ENCODE data around the gene DUS2. TPM values are rescaled to one million over a fixed set of nuclear protein-coding genes. Genes with fewer than 3 reads are reported as not detected.
"Not testable (repeated sequence)": the region's sequence is repeated elsewhere in the genome, so short reads cannot be mapped to it uniquely, and the experiment has no call there.

The DUS2 gene
- total and polyA plus RNA-seq, 7 donors, result 3.6 to 17.3 (median 6.6) TPM

- H3K36me3 ChIP-seq; H3K27ac ChIP-seq; DNase-seq; H3K4me3 ChIP-seq; H3K9me3 ChIP-seq; intact Hi-C loops (cut with DNase I); H3K4me1 ChIP-seq; H3K27me3 ChIP-seq: not testable (repeated sequence)
- 94 to 95% methylated on average over 2 of the region's 2 CpGs for WGBS, 2 donors
These were observed 87.5 kb downstream of the DUS2 start for GRCh38 chr16:68110611-68111010.

- H3K36me3 ChIP-seq, result no peaks in the 10 kb centered on the region
- 86 to 96% methylated on average over 2 of the region's 2 CpGs for WGBS, 2 donors
- intact Hi-C loops (cut with DNase I), result no loop called here
- no peak for DNase-seq
- peaks cover 0 to 3% (median 0%) of the 10 kb centered on the region in 4 donors for H3K4me1 ChIP-seq
- TF ChIP-seq POLR2AphosphoS5 (IDR thresholded peaks at IDR 0.05) (no peak), CTCF (IDR thresholded peaks at IDR 0.05) (no peak), POLR2A (IDR thresholded peaks at IDR 0.05) (no peak), EP300 (IDR thresholded peaks at IDR 0.05) (no peak)
- peaks cover 0 to 3% (median 0%) of the 10 kb centered on the region in 4 donors for H3K9me3 ChIP-seq
- H3K4me3 ChIP-seq, result no peak overlapping the region
- no peak overlapping the region for H3K27ac ChIP-seq
- H3K27me3 ChIP-seq, result no peaks in the 10 kb centered on the region
These were observed 88.3 kb downstream of the DUS2 start for GRCh38 chr16:68111379-68111778.

GRCh38 chr16:68113059-68113761, 90.1 kb downstream of the DUS2 start:
- Histone ChIP-seq H3K27me3 (no peaks in the 10 kb centered on the region), H3K36me3 (no peaks in the 10 kb centered on the region), H3K27ac (no peak overlapping the region), H3K4me1 (peaks cover 0 to 11% (median 0%) of the 10 kb centered on the region in 4 donors), H3K9me3 (peaks cover 0 to 3% (median 0%) of the 10 kb centered on the region in 4 donors), H3K4me3 (no peak overlapping the region)
- 88% methylated on average over 5 of the region's 5 CpGs for WGBS, 2 donors
- DNase-seq, result no peak
- intact Hi-C loops (cut with DNase I), result no loop called here
- TF ChIP-seq CTCF (IDR thresholded peaks at IDR 0.05) (no peak), POLR2A (IDR thresholded peaks at IDR 0.05) (no peak), POLR2AphosphoS5 (IDR thresholded peaks at IDR 0.05) (no peak), EP300 (IDR thresholded peaks at IDR 0.05) (no peak)

- no peak for TF ChIP-seq POLR2AphosphoS5 (IDR thresholded peaks at IDR 0.05)
- no peak for TF ChIP-seq EP300 (IDR thresholded peaks at IDR 0.05)
- no peak for TF ChIP-seq CTCF (IDR thresholded peaks at IDR 0.05)
- DNase-seq, result no peak
- 95 to 96% methylated on average over 12 of the region's 12 CpGs for WGBS, 2 donors
- Histone ChIP-seq H3K4me1 (peaks cover 0 to 11% (median 0%) of the 10 kb centered on the region in 4 donors), H3K4me3 (no peak overlapping the region), H3K27ac (no peak overlapping the region), H3K27me3 (no peaks in the 10 kb centered on the region), H3K36me3 (no peaks in the 10 kb centered on the region), H3K9me3 (peaks cover 0 to 3% (median 0%) of the 10 kb centered on the region in 4 donors)
- intact Hi-C loops (cut with DNase I), result no loop called here
These were observed 90.7 kb downstream of the DUS2 start for GRCh38 chr16:68113765-68114240.

GRCh38 chr16:68114939-68115338, 91.9 kb downstream of the DUS2 start:
- H3K27ac ChIP-seq; H3K9me3 ChIP-seq; H3K36me3 ChIP-seq; intact Hi-C loops (cut with DNase I); H3K27me3 ChIP-seq; H3K4me3 ChIP-seq; DNase-seq: not testable (repeated sequence)
- 93 to 95% methylated on average over 8 of the region's 8 CpGs for WGBS, 2 donors
- peaks cover 0 to 11% (median 0%) of the 10 kb centered on the region in 4 donors for H3K4me1 ChIP-seq

- Histone ChIP-seq H3K4me1 (peaks cover 0 to 11% (median 0%) of the 10 kb centered on the region in 4 donors), H3K36me3 (no peaks in the 10 kb centered on the region), H3K9me3 (no peaks in the 10 kb centered on the region), H3K4me3 (no peak overlapping the region), H3K27me3 (no peaks in the 10 kb centered on the region), H3K27ac (no peak overlapping the region)
- 46 to 68% methylated on average over 2 of the region's 2 CpGs for WGBS, 2 donors
- DNase-seq, result no peak
- intact Hi-C loops (cut with DNase I), result no loop called here
- no peak for TF ChIP-seq POLR2AphosphoS5 (IDR thresholded peaks at IDR 0.05)
- TF ChIP-seq CTCF (IDR thresholded peaks at IDR 0.05), result no peak
- TF ChIP-seq EP300 (IDR thresholded peaks at IDR 0.05), result no peak
These were observed 92.8 kb downstream of the DUS2 start for GRCh38 chr16:68115851-68116250.

Data from sigmoid colon (tissue), 7 donors.